Measurements from ENCODE around the gene GYS2.

DNA sequence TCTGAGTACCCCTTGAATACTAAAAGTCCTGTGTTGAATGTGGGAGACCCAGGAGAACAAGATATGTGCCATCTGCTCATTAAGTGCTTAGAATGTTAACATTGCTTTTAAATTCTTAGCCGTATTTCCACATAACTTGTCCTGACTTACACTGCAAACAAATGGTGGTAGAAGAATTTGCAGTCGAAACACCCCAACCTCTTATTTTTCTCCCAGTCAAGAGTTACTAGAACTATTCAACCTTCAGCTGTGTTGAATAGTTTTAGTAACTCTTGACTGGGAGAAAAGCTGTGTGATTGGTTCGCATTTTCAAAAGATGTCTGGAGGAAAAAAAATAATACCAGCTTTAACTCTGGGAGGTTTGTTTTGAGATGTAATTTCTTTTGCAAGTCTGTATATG is 86.2 kb downstream of the GYS2 start:
- no peak for TF ChIP-seq POLR2A (IDR thresholded peaks at IDR 0.05; ENCODE audit: low read length)
- no peak for TF ChIP-seq GATA1 (IDR thresholded peaks at IDR 0.05; ENCODE audit: low read depth, low read length)
